ENCODE data around the gene CUL7. TPM values are rescaled to one million over a fixed set of nuclear protein-coding genes. Genes with fewer than 3 reads are reported as not detected.

Gene CUL7
- total and polyA plus RNA-seq, 10 of the 15 experiments (the other 5 are each of a cell fraction or from before 2014, with no cell fraction given), result 0.66 to 18.4 (median 10.9) TPM

DNA sequence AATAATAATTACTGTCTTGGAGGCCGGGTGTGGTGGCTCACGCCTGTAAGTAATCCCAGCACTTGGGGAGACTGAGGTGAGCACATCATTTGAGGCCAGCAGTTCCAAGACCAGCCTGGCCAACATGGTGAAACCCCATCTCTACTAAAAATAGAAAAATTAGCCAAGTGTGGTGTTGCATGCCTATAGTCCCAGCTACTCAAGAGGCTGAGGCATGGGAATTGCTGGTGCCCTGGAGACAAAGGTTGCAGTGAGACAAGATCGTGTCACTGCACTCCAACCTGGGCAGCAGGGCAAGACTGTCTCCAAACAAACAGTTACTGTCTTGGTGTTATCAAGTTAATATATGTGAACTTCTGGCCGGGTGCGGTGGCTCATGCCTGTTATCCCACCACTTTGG is 27.3 kb downstream of the CUL7 start:
- SMC1A ChIA-PET (ENCODE audit: uncharacterized antibody, unreplicated experiment), result no interaction called here
- DNase-seq (ENCODE audit: low read depth, low spot score), result no peak
- intact Hi-C loops (cut with micrococcal nuclease; ENCODE audit: unreplicated experiment), result no loop called here
- Histone ChIP-seq H3K4me2 (ENCODE audit: control insufficient read depth, insufficient read depth) (no peak overlapping the region), H3K4me3 (no peak overlapping the region), H3K27me3 (replicated peaks in 1 of 2; ENCODE audit: control insufficient read depth in 2 of 2, insufficient read depth in 2 of 2, low read length in 1 of 2) (no peaks in the 10 kb centered on the region), H3K36me3 (ENCODE audit: control insufficient read depth in 2 of 2, insufficient read depth in 2 of 2, low read length in 1 of 2) (peaks cover 12 to 28% of the 10 kb centered on the region in 2 experiments), H3K4me1 (ENCODE audit: control insufficient read depth, insufficient read depth, low read length) (peaks cover 6% of the 10 kb centered on the region; the same call in 1 of the 2 replicates), H2AFZ (ENCODE audit: control insufficient read depth, low read depth, low read length) (no peak overlapping the region), H3K9ac (ENCODE audit: control insufficient read depth, insufficient read depth, low read length) (no peak overlapping the region), H3K9me3 (replicated peaks; ENCODE audit: control insufficient read depth, insufficient read depth, low read length) (no peaks in the 10 kb centered on the region), H3K79me2 (ENCODE audit: control insufficient read depth, insufficient read depth, low read length) (peaks cover 21% of the 10 kb centered on the region), H4K20me1 (ENCODE audit: control insufficient read depth, insufficient read depth) (peaks cover 3% of the 10 kb centered on the region; the same call in 1 of the 2 replicates), H3K27ac (ENCODE audit: control insufficient read depth, insufficient read depth) (no peak overlapping the region)
- RAD21 ChIA-PET (ENCODE audit: unreplicated experiment), result no interaction called here
- WGBS (ENCODE audit: insufficient coverage, insufficient replicate concordance, low lambda C conversion rate, missing lambda C conversion rate), result 96% methylated on average over 5 of the region's 5 CpGs
- no peak for FAIRE-seq
- TF ChIP-seq, protein P1, sequence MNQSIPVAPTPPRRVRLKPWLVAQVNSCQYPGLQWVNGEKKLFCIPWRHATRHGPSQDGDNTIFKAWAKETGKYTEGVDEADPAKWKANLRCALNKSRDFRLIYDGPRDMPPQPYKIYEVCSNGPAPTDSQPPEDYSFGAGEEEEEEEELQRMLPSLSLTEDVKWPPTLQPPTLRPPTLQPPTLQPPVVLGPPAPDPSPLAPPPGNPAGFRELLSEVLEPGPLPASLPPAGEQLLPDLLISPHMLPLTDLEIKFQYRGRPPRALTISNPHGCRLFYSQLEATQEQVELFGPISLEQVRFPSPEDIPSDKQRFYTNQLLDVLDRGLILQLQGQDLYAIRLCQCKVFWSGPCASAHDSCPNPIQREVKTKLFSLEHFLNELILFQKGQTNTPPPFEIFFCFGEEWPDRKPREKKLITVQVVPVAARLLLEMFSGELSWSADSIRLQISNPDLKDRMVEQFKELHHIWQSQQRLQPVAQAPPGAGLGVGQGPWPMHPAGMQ (IDR thresholded peaks at IDR 0.05; ENCODE audit: borderline replicate concordance), result no peak
- TF ChIP-seq RBBP5 (conservative IDR thresholded peaks at IDR 0.05) (no peak), ZNF217 (IDR thresholded peaks at IDR 0.05) (no peak), FOS (IDR thresholded peaks at IDR 0.05; ENCODE audit: borderline replicate concordance, extremely low read depth, insufficient read length) (no peak), NBN (IDR thresholded peaks at IDR 0.05) (no peak)
- TF ChIP-seq, protein P2, sequence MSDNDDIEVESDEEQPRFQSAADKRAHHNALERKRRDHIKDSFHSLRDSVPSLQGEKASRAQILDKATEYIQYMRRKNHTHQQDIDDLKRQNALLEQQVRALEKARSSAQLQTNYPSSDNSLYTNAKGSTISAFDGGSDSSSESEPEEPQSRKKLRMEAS (IDR thresholded peaks at IDR 0.05; ENCODE audit: low read depth, low read length), result no peak
- TF ChIP-seq, protein P3, sequence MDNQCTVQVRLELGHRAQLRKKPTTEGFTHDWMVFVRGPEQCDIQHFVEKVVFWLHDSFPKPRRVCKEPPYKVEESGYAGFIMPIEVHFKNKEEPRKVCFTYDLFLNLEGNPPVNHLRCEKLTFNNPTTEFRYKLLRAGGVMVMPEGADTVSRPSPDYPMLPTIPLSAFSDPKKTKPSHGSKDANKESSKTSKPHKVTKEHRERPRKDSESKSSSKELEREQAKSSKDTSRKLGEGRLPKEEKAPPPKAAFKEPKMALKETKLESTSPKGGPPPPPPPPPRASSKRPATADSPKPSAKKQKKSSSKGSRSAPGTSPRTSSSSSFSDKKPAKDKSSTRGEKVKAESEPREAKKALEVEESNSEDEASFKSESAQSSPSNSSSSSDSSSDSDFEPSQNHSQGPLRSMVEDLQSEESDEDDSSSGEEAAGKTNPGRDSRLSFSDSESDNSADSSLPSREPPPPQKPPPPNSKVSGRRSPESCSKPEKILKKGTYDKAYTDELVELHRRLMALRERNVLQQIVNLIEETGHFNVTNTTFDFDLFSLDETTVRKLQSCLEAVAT (IDR thresholded peaks at IDR 0.05), result no peak
- TF ChIP-seq, protein P4, sequence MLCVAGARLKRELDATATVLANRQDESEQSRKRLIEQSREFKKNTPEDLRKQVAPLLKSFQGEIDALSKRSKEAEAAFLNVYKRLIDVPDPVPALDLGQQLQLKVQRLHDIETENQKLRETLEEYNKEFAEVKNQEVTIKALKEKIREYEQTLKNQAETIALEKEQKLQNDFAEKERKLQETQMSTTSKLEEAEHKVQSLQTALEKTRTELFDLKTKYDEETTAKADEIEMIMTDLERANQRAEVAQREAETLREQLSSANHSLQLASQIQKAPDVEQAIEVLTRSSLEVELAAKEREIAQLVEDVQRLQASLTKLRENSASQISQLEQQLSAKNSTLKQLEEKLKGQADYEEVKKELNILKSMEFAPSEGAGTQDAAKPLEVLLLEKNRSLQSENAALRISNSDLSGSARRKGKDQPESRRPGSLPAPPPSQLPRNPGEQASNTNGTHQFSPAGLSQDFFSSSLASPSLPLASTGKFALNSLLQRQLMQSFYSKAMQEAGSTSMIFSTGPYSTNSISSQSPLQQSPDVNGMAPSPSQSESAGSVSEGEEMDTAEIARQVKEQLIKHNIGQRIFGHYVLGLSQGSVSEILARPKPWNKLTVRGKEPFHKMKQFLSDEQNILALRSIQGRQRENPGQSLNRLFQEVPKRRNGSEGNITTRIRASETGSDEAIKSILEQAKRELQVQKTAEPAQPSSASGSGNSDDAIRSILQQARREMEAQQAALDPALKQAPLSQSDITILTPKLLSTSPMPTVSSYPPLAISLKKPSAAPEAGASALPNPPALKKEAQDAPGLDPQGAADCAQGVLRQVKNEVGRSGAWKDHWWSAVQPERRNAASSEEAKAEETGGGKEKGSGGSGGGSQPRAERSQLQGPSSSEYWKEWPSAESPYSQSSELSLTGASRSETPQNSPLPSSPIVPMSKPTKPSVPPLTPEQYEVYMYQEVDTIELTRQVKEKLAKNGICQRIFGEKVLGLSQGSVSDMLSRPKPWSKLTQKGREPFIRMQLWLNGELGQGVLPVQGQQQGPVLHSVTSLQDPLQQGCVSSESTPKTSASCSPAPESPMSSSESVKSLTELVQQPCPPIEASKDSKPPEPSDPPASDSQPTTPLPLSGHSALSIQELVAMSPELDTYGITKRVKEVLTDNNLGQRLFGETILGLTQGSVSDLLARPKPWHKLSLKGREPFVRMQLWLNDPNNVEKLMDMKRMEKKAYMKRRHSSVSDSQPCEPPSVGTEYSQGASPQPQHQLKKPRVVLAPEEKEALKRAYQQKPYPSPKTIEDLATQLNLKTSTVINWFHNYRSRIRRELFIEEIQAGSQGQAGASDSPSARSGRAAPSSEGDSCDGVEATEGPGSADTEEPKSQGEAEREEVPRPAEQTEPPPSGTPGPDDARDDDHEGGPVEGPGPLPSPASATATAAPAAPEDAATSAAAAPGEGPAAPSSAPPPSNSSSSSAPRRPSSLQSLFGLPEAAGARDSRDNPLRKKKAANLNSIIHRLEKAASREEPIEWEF (IDR thresholded peaks at IDR 0.05; ENCODE audit: insufficient replicate concordance, low read depth, low read length), result no peak
- TF ChIP-seq, protein P5, sequence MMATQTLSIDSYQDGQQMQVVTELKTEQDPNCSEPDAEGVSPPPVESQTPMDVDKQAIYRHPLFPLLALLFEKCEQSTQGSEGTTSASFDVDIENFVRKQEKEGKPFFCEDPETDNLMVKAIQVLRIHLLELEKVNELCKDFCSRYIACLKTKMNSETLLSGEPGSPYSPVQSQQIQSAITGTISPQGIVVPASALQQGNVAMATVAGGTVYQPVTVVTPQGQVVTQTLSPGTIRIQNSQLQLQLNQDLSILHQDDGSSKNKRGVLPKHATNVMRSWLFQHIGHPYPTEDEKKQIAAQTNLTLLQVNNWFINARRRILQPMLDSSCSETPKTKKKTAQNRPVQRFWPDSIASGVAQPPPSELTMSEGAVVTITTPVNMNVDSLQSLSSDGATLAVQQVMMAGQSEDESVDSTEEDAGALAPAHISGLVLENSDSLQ (IDR thresholded peaks at IDR 0.05), result no peak
- ATAC-seq, result no peak
- POLR2A ChIA-PET, result interaction anchor here (0.6 kb wide), 1 partner anchor 47 kb away, joined by 4 read pairs; no protein-coding TSS in a partner anchor
- in situ Hi-C loops (cut with MboI), result no loop called here
- CTCF ChIA-PET, result interaction anchor here (1.4 kb wide), 1 partner anchor 117 kb away, joined by 3 read pairs; no protein-coding TSS in a partner anchor
- no TSS peak for BruUV-seq (replicated peaks)

All from GM12878 (cell line).